Endodermal cell (in vitro differentiated cells): ENCODE data around the gene RBMXL2. TPM values are rescaled to one million over a fixed set of nuclear protein-coding genes. Genes with fewer than 3 reads are reported as not detected.

ENCODE experiments used
- DNase-seq: peaks from one replicate; pipeline ENCODE4 v3.0.0-alpha.2; 2017
- H3K27ac ChIP-seq: 2 replicates; pipeline ENCODE4 v1.5.1; 2013; ENCODE audit warnings: mild to moderate bottlenecking, low read depth, low read length, moderate library complexity
- H3K27me3 ChIP-seq: 2 replicates; pipeline ENCODE4 v1.6.1; 2013; ENCODE audit warnings: mild to moderate bottlenecking, low read length, moderate library complexity; ENCODE audit not compliant: insufficient read depth, control insufficient read depth, poor library complexity, severe bottlenecking
- H3K36me3 ChIP-seq: 2 replicates; pipeline ENCODE4 v1.7.0; 2013; ENCODE audit warnings: mild to moderate bottlenecking, low read length, moderate library complexity; ENCODE audit not compliant: control insufficient read depth, insufficient read depth
- H3K4me1 ChIP-seq: one replicate; pipeline ENCODE4 v1.7.0; 2013; ENCODE audit warnings: low read length; ENCODE audit not compliant: control insufficient read depth, insufficient read depth
- H3K4me3 ChIP-seq: 2 replicates; pipeline ENCODE4 v1.5.1; 2013; ENCODE audit warnings: mild to moderate bottlenecking, low read length, moderate library complexity
- H3K9ac ChIP-seq: 2 replicates; pipeline ENCODE4 v1.6.1; 2013; ENCODE audit warnings: mild to moderate bottlenecking, low read length, moderate library complexity; ENCODE audit not compliant: poor library complexity, severe bottlenecking; ENCODE audit errors: extremely low read depth
- H3K9me3 ChIP-seq: 2 replicates; pipeline ENCODE4 v1.6.1; 2013; ENCODE audit warnings: mild to moderate bottlenecking, low read length, moderate library complexity; ENCODE audit not compliant: control insufficient read depth
- H3K27ac Mint-ChIP-seq: 2 replicates; pipeline ENCODE4 v1.8.0; 2020; ENCODE audit warnings: mixed read lengths
- H3K27me3 Mint-ChIP-seq: 2 replicates; pipeline ENCODE4 v1.8.0; 2021; ENCODE audit warnings: mild to moderate bottlenecking, mixed read lengths; ENCODE audit not compliant: insufficient read depth
- H3K36me3 Mint-ChIP-seq: 2 replicates; pipeline ENCODE4 v1.8.0; 2020; ENCODE audit warnings: low read depth, mixed read lengths
- H3K4me1 Mint-ChIP-seq: 2 replicates; pipeline ENCODE4 v1.8.0; 2020; ENCODE audit warnings: mixed read lengths
- H3K4me3 Mint-ChIP-seq: 2 replicates; pipeline ENCODE4 v1.8.0; 2020; ENCODE audit warnings: mild to moderate bottlenecking, moderate library complexity, mixed read lengths
- H3K9me3 Mint-ChIP-seq: 2 replicates; pipeline ENCODE4 v1.8.0; 2020; ENCODE audit warnings: mild to moderate bottlenecking, mixed read lengths
- CTCF ChIP-seq: fragments of 200-600 bp; sonication (generic); conservative IDR thresholded peaks from 2 replicates; pipeline ENCODE4 v1.5.0; 2021; ENCODE audit warnings: antibody characterized with exemption, mild to moderate bottlenecking
- WGBS, 2 experiments: methylation state at CpG; one replicate each; pipeline versions ENCODE4 v1.1.5 to v1.1.7; 2013; ENCODE audit warnings: missing lambda C conversion rate in 2 of 2, mixed read lengths in 1 of 2; ENCODE audit not compliant: insufficient coverage in 1 of 2, insufficient read length in 1 of 2; 5-methylcytosine and 5-hydroxymethylcytosine counted together
- long read RNA-seq, 4 experiments: library from polyadenylated mRNA in 2 of 4; library from RNA in 1 of 4; library from capped mRNA in 1 of 4; stranded (forward) in 3 of 4; unstranded in 1 of 4; transcript quantifications; one replicate each; pipeline ENCODE4 v2.0.0, GENCODE V29; 2020 to 2021; ENCODE audit warnings: inconsistent platforms in 1 of 4
- polyA plus RNA-seq, 2 experiments: library from polyadenylated mRNA; stranded (reverse); fragments of 50-300 nt; gene quantifications; one replicate each; pipeline ENCODE4 v1.2.3, GENCODE V29; 2013
- total RNA-seq, 2 donors: library from RNA; stranded (reverse); fragmentation: NEBNext Ultra II Directional in 1 of 2; extraction: Animal tissue kit (Norgen Biotek cat#: 25700) in 1 of 2; gene quantifications; 2 replicates in 1 of 2; 3 replicates in 1 of 2; pipeline ENCODE4 v1.2.1, GENCODE V29; 2021

RBMXL2 gene
- under 1 TPM in 1 of 2 donors, not detected in 1; 0.18 TPM for total RNA-seq
- not detected for polyA plus RNA-seq (2013, experiment 1 of 2)
- not detected for polyA plus RNA-seq (2013, experiment 2 of 2)
- long read RNA-seq, experiment 1 = 0 reads
- long read RNA-seq, experiment 2 = 0 reads
- long read RNA-seq, experiment 3 = 0 reads
- long read RNA-seq, experiment 4 = 0 reads

- Mint-ChIP-seq H3K27me3 (no peaks in the 10 kb centered on the region), H3K4me1 (no peaks in the 10 kb centered on the region), H3K9me3 (peaks cover 6% of the 10 kb centered on the region), H3K4me3 (no peak within 1 kb of the TSS), H3K36me3 (no peaks in the 10 kb centered on the region), H3K27ac (no peak within 1 kb of the TSS)
- peaks cover 8% of the 10 kb centered on the region for H3K27me3 ChIP-seq
- WGBS, 2 experiments = 94 to 98% methylated on average over 19 to 45 of the region's 45 CpGs
- H3K36me3 ChIP-seq = no peaks in the 10 kb centered on the region
- DNase-seq = no peak
- no peaks in the 10 kb centered on the region for H3K9me3 ChIP-seq
- no peaks in the 10 kb centered on the region for H3K4me1 ChIP-seq
- no peak within 1 kb of the TSS for H3K9ac ChIP-seq
- H3K27ac ChIP-seq = no peak within 1 kb of the TSS
- TF ChIP-seq CTCF = no peak
- no peak within 1 kb of the TSS for H3K4me3 ChIP-seq
Observed at GRCh38 chr11:7088921-7089320, at the start of gene RBMXL2. Gene RBMXL2 (plus strand): TSS chr11:7088998. CDS start chr11:7089121, 123 bp downstream.

- Histone ChIP-seq H3K9me3 (no peaks in the 10 kb centered on the region), H3K4me1 (no peaks in the 10 kb centered on the region)
- no peak overlapping the region for H3K4me3 Mint-ChIP-seq
Observed at GRCh38 chr11:7046474-7047175, 42.2 kb upstream of the RBMXL2 start.

GRCh38 chr11:7050191-7050590 lies 38.6 kb upstream of the RBMXL2 start:
- Mint-ChIP-seq H3K9me3 (no peaks in the 10 kb centered on the region), H3K27ac (no peak overlapping the region), H3K27me3 (no peaks in the 10 kb centered on the region), H3K4me1 (no peaks in the 10 kb centered on the region), H3K36me3 (no peaks in the 10 kb centered on the region), H3K4me3 (no peak overlapping the region)
- Histone ChIP-seq H3K27me3 (peaks cover 4% of the 10 kb centered on the region), H3K4me3 (no peak overlapping the region), H3K9ac (no peak overlapping the region), H3K4me1 (no peaks in the 10 kb centered on the region), H3K27ac (no peak overlapping the region), H3K9me3 (no peaks in the 10 kb centered on the region), H3K36me3 (no peaks in the 10 kb centered on the region)
- no peak for TF ChIP-seq CTCF
- no peak for DNase-seq
- WGBS, 2 experiments = 88 to 100% methylated on average over 1 of the region's 1 CpG

More at GRCh38 chr11:7046474-7047175, 42.2 kb upstream of the RBMXL2 start:
- no peak overlapping the region for H3K9ac ChIP-seq
- Mint-ChIP-seq H3K9me3 (no peaks in the 10 kb centered on the region), H3K27ac (no peak overlapping the region), H3K27me3 (no peaks in the 10 kb centered on the region), H3K4me1 (no peaks in the 10 kb centered on the region), H3K36me3 (no peaks in the 10 kb centered on the region)
- H3K36me3 ChIP-seq = no peaks in the 10 kb centered on the region
- 71 to 91% methylated on average over 2 to 3 of the region's 3 CpGs for WGBS, 2 experiments
- H3K4me3 ChIP-seq = no peak overlapping the region
- no peak overlapping the region for H3K27ac ChIP-seq
- TF ChIP-seq CTCF = no peak
- H3K27me3 ChIP-seq = no peaks in the 10 kb centered on the region
- DNase-seq = no peak
